GM12878 (cell line): Measurements from ENCODE around the gene KAZN. TPM values are rescaled to one million over a fixed set of nuclear protein-coding genes. Genes with fewer than 3 reads are reported as not detected.

Experiments
- ATAC-seq: fragments of 200-7000 bp; cut with Tn5 transposase; 3 replicates; pipeline ENCODE4 v1.9.1; 2020; ENCODE audit warnings: mild to moderate bottlenecking, moderate library complexity
- BruUV-seq: library from RNA; stranded (reverse); fragments of 400-500 nt; replicated peaks from 2 replicates; lab custom pipeline; 2021; lab: Mats Ljungman, UMichigan
- CTCF ChIA-PET: fragments of 300-600 bp; sonication (Branson Sonifier 250); formaldehyde crosslinking; extraction: SDS; loops from one replicate; lab custom pipeline; 2021; ENCODE audit warnings: inconsistent platforms; lab: Yijun Ruan, JAX
- POLR2A ChIA-PET: fragments of 350-600 bp; formaldehyde crosslinking; extraction: SDS; loops from one replicate; lab custom pipeline; 2021; ENCODE audit warnings: inconsistent platforms; lab: Charles Lee
- RAD21 ChIA-PET: fragments of 300-600 bp; sonication (Branson Sonifier 250); formaldehyde crosslinking; loops from one replicate; lab custom pipeline; 2023; ENCODE audit warnings: antibody characterized with exemption; ENCODE audit not compliant: unreplicated experiment; lab: Charles Lee
- SMC1A ChIA-PET: fragments of 300-600 bp; sonication (Branson Sonifier 250); formaldehyde crosslinking; loops from one replicate; lab custom pipeline; 2023; ENCODE audit not compliant: unreplicated experiment, uncharacterized antibody; lab: Charles Lee
- DNase-seq: peaks from one replicate; pipeline ENCODE4 v3.0.0-alpha.2; 2011; ENCODE audit warnings: low read depth, low spot score
- FAIRE-seq: peaks from 3 replicates; lab custom pipeline; 2011; peaks lifted over from hg19 to GRCh38; lab: Jason Lieb, UNC
- H2AFZ ChIP-seq: 2 replicates; pipeline ENCODE4 v1.6.0; 2011; ENCODE audit warnings: low read depth, low read length, control low read depth; ENCODE audit not compliant: control insufficient read depth
- H3K27ac ChIP-seq: 2 replicates; pipeline ENCODE4 v1.5.1; 2011; ENCODE audit warnings: control low read depth; ENCODE audit not compliant: control insufficient read depth, insufficient read depth
- H3K27me3 ChIP-seq, 2 experiments: replicated peaks in 1 of 2; 2 replicates each; pipeline versions ENCODE4 v1.6.0 to v1.6.1; 2011; ENCODE audit warnings: low read length in 1 of 2; ENCODE audit not compliant: control insufficient read depth in 2 of 2, insufficient read depth in 2 of 2
- H3K36me3 ChIP-seq, 2 experiments: 2 replicates each; pipeline ENCODE4 v1.5.1; 2011; ENCODE audit warnings: low read length in 1 of 2; ENCODE audit not compliant: control insufficient read depth in 2 of 2, insufficient read depth in 2 of 2
- H3K4me1 ChIP-seq: 2 replicates; pipeline ENCODE4 v1.6.1; 2011; ENCODE audit warnings: mild to moderate bottlenecking, low read length, moderate library complexity, mixed read lengths; ENCODE audit not compliant: control insufficient read depth, insufficient read depth
- H3K4me2 ChIP-seq: 2 replicates; pipeline ENCODE4 v1.6.0; 2011; ENCODE audit warnings: control low read depth; ENCODE audit not compliant: control insufficient read depth, insufficient read depth
- H3K4me3 ChIP-seq: fragments of 200-600 bp; sonication (generic); 2 replicates; pipeline ENCODE4 v1.5.1; 2016
- H3K79me2 ChIP-seq: 2 replicates; pipeline ENCODE4 v1.6.0; 2011; ENCODE audit warnings: low read length; ENCODE audit not compliant: control insufficient read depth, insufficient read depth
- H3K9ac ChIP-seq: 2 replicates; pipeline ENCODE4 v1.8.0; 2011; ENCODE audit warnings: low read length, control low read depth, mixed read lengths; ENCODE audit not compliant: control insufficient read depth, insufficient read depth
- H3K9me3 ChIP-seq: replicated peaks from 3 replicates; pipeline ENCODE4 v1.5.1; 2011; ENCODE audit warnings: mild to moderate bottlenecking, low read length; ENCODE audit not compliant: control insufficient read depth, insufficient read depth
- H4K20me1 ChIP-seq: 2 replicates; pipeline ENCODE4 v1.6.0; 2011; ENCODE audit not compliant: control insufficient read depth, insufficient read depth
- BHLHE40 ChIP-seq, 2 experiments: fragments of 450-650 bp in 1 of 2; IDR thresholded peaks; 2 replicates each; pipeline ENCODE4 v1.6.1; 2011 to 2017; ENCODE audit warnings: low read depth in 2 of 2, borderline replicate concordance in 1 of 2, improper control_type of control experiment in 1 of 2, low read length in 1 of 2, mild to moderate bottlenecking in 1 of 2
- E2F4 ChIP-seq: IDR thresholded peaks from 2 replicates; pipeline ENCODE4 v1.6.1; 2012; ENCODE audit warnings: low read depth, low read length, improper control_type of control experiment
- ETV6 ChIP-seq, 2 experiments: fragments of 450-650 bp in 1 of 2; IDR thresholded peaks in 1 of 2; conservative IDR thresholded peaks in 1 of 2; 2 replicates each; pipeline ENCODE4 v1.6.1; 2014; ENCODE audit warnings: antibody characterized with exemption in 1 of 2, borderline replicate concordance in 1 of 2, low read depth in 1 of 2, mild to moderate bottlenecking in 1 of 2, moderate library complexity in 1 of 2
- MYB ChIP-seq: fragments of 150-350 bp; IDR thresholded peaks from 2 replicates; pipeline ENCODE4 v1.6.1; 2014; ENCODE audit warnings: mild to moderate bottlenecking, low read depth, low read length, borderline replicate concordance
- NR2C2 ChIP-seq: IDR thresholded peaks from 2 replicates; pipeline ENCODE4 v1.6.1; 2011; ENCODE audit warnings: borderline replicate concordance, low read depth; ENCODE audit not compliant: control insufficient read depth, insufficient read length
- WGBS: methylation state at CpG from one replicate; pipeline ENCODE4 v1.1.6; 2016; ENCODE audit warnings: low lambda C conversion rate; ENCODE audit not compliant: insufficient replicate concordance, insufficient coverage; ENCODE audit errors: missing lambda C conversion rate; 5-methylcytosine and 5-hydroxymethylcytosine counted together
- in situ Hi-C: fragments of 300-500 bp; cut with MboI; formaldehyde crosslinking; loops from 9 replicates; pipeline ENCODE4 v1.14.3; 2018; ENCODE audit warnings: mixed read lengths
- intact Hi-C: fragments of 100-400 bp; cut with micrococcal nuclease; formaldehyde crosslinking; loops from one replicate; pipeline ENCODE4 v1.14.2; 2022; ENCODE audit not compliant: unreplicated experiment
- polyA plus RNA-seq, 11 experiments: library from polyadenylated mRNA; depleted of rRNA in 4 of 11; unstranded in 6 of 11; stranded (reverse) in 5 of 11; fragments of >200 nt; fragmentation: Nextera tagmentation in 4 of 11; fragmentation: Illumina TruSeq in 1 of 11; extraction: Ambion mirVana in 4 of 11; extraction: Trizol in 1 of 11; gene quantifications; 1 replicate in 1 of 11; 2 replicates in 10 of 11; pipeline versions ENCODE4 v1.2.1 to v1.2.3, GENCODE V29; 2011 to 2016; ENCODE audit warnings: inconsistent platforms in 2 of 11, missing spikeins in 2 of 11, low read depth in 1 of 11
- total RNA-seq, 4 experiments: library from RNA; depleted of rRNA in 3 of 4; stranded (reverse); fragments of >200 nt in 3 of 4; fragmentation: Illumina TruSeq in 1 of 4; extraction: Trizol in 1 of 4; gene quantifications; 2 replicates each; pipeline versions ENCODE4 v1.2.1 to v1.2.3, GENCODE V29; 2013 to 2021
- TF ChIP-seq, protein P1 (sequence below): IDR thresholded peaks from 2 replicates; pipeline ENCODE4 v1.6.1; 2011; ENCODE audit warnings: mild to moderate bottlenecking, low read depth, low read length, moderate library complexity; ENCODE audit not compliant: insufficient replicate concordance

The KAZN gene
- total and polyA plus RNA-seq, 10 of the 15 experiments (the other 5 are each of a cell fraction or from before 2014, with no cell fraction given), result 0.72 to 4.0 (median 1.2) TPM

DNA sequence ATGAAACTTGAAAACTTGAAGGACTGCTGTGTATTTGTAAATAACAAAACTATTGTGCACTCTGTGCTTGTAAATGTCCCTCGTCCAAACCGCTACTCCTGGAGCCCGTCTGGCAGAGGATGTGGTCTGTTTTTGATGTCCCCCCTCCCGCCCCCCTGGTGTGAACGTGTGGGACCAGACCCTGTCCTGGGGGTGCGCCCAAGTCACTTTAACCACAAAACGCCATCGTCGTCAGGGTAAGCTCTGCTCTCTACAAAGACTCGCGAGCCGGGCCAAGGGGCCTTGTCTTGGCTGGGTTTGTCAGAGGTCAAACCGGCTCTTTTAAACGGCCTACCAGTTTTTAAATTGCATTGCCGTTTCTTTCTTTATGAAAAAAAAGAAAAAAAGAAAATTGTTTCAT is 467.7 kb downstream of the KAZN start:
- ChIA-PET CTCF (no interaction called here), RAD21 (no interaction called here), POLR2A (no interaction called here), SMC1A (no interaction called here)
- Histone ChIP-seq H3K36me3 (no peaks in the 10 kb centered on the region), H3K4me3 (no peak overlapping the region), H4K20me1 (no peaks in the 10 kb centered on the region), H2AFZ (no peak overlapping the region), H3K4me2 (no peak overlapping the region), H3K4me1 (no peaks in the 10 kb centered on the region), H3K79me2 (no peaks in the 10 kb centered on the region), H3K27ac (no peak overlapping the region), H3K9me3 (no peaks in the 10 kb centered on the region; the same call in 2 of the 3 replicates), H3K27me3 (no peaks in the 10 kb centered on the region), H3K9ac (no peak overlapping the region)
- in situ Hi-C loops (no loop called here), intact Hi-C loops (no loop called here)
- no peak for ATAC-seq
- 37% methylated on average over 15 of the region's 15 CpGs for WGBS
- no TSS peak for BruUV-seq
- no peak for TF ChIP-seq ETV6 (conservative IDR thresholded peaks at IDR 0.05 in 1 of 2, IDR thresholded peaks at IDR 0.05 in 1 of 2; ENCODE audit: borderline replicate concordance in 1 of 2, low read depth in 1 of 2)
- no peak for DNase-seq
- no peak for FAIRE-seq

DNA sequence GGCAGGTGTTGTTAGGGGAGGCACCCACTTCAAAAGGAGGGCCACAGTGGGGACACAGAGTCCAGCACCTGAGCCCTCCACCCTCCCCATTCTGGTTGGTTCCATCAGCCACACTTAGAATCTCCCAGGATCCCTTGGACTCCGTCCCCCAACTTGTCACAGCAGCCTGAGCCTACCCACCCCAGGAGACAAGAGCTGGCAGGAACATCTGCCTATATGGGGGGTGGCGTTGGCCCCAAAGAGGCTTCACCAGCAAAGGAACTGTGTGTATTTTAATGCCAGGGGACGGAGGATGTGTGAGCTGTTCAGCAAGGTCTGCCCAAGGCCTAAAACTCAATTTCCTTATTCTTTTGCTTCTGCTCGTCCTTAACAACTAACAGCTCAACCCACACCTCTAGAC is 468.7 kb downstream of the KAZN start:
- WGBS, result 17% methylated on average over 4 of the region's 4 CpGs
- Histone ChIP-seq H4K20me1 (no peaks in the 10 kb centered on the region), H3K9me3 (no peaks in the 10 kb centered on the region; the same call in 2 of the 3 replicates), H3K4me3 (no peak overlapping the region), H3K79me2 (no peaks in the 10 kb centered on the region), H3K27ac (no peak overlapping the region), H3K9ac (no peak overlapping the region), H2AFZ (no peak overlapping the region), H3K36me3 (no peaks in the 10 kb centered on the region), H3K27me3 (no peaks in the 10 kb centered on the region), H3K4me1 (no peaks in the 10 kb centered on the region), H3K4me2 (no peak overlapping the region)
- no TSS peak for BruUV-seq
- ATAC-seq (no peak), FAIRE-seq (no peak), DNase-seq (no peak)
- in situ Hi-C loops (no loop called here), intact Hi-C loops (no loop called here)
- ChIA-PET SMC1A (no interaction called here), RAD21 (no interaction called here), POLR2A (no interaction called here), CTCF (no interaction called here)
- TF ChIP-seq E2F4 (no peak), BHLHE40 (IDR thresholded peaks at IDR 0.05; ENCODE audit: borderline replicate concordance in 1 of 2, low read depth in 2 of 2, low read length in 1 of 2) (no peak), MYB (no peak), NR2C2 (no peak)
- TF ChIP-seq, protein P1, sequence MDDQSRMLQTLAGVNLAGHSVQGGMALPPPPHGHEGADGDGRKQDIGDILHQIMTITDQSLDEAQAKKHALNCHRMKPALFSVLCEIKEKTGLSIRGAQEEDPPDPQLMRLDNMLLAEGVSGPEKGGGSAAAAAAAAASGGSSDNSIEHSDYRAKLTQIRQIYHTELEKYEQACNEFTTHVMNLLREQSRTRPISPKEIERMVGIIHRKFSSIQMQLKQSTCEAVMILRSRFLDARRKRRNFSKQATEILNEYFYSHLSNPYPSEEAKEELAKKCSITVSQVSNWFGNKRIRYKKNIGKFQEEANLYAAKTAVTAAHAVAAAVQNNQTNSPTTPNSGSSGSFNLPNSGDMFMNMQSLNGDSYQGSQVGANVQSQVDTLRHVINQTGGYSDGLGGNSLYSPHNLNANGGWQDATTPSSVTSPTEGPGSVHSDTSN, result no peak
